Heart left ventricle (tissue), 16 donors: ENCODE measurements around the gene ZNF668. TPM values are rescaled to one million over a fixed set of nuclear protein-coding genes. Genes with fewer than 3 reads are reported as not detected.
A peak's percentile ranks its signal among the peaks of the same experiment; 100 is the strongest.

Experiments
- ATAC-seq, 4 donors: fragments of 200-7000 bp; cut with Tn5 transposase; one replicate each; pipeline ENCODE4 v1.9.1; 2020 to 2022; ENCODE audit warnings: moderate library complexity in 4 of 4, mild to moderate bottlenecking in 3 of 4, moderate number of reproducible peaks in 1 of 4
- DNase-seq, 5 donors: peaks; one replicate each; pipeline ENCODE4 v3.0.0-alpha.2; 2020
- H3K27ac ChIP-seq, 12 donors: fragments of 200-600 bp; sonication (generic) in 4 of 12; one replicate each; pipeline versions ENCODE4 v1.5.0 to v1.8.0; 2016 to 2022; ENCODE audit warnings: mild to moderate bottlenecking in 2 of 12
- H3K27me3 ChIP-seq, 9 donors: fragments of 200-600 bp; sonication (generic) in 2 of 9; one replicate each; pipeline versions ENCODE4 v1.5.1 to v1.8.0; 2016 to 2022; ENCODE audit warnings: mild to moderate bottlenecking in 3 of 9
- H3K36me3 ChIP-seq, 9 donors: fragments of 200-600 bp; sonication (generic) in 2 of 9; one replicate each; pipeline versions ENCODE4 v1.5.0 to v1.8.0; 2018 to 2022; ENCODE audit warnings: mild to moderate bottlenecking in 2 of 9
- H3K4me1 ChIP-seq, 12 donors: fragments of 200-600 bp; sonication (generic) in 4 of 12; one replicate each; pipeline versions ENCODE4 v1.5.0 to v1.8.0; 2016 to 2022; ENCODE audit warnings: mild to moderate bottlenecking in 3 of 12
- H3K4me3 ChIP-seq, 12 donors: fragments of 200-600 bp; sonication (generic) in 4 of 12; one replicate each; pipeline versions ENCODE4 v1.5.0 to v1.8.0; 2017 to 2022; ENCODE audit warnings: mild to moderate bottlenecking in 9 of 12, moderate library complexity in 4 of 12
- H3K9me3 ChIP-seq, 12 donors: fragments of 200-600 bp; sonication (generic) in 4 of 12; one replicate each; pipeline versions ENCODE4 v1.5.0 to v1.8.0; 2016 to 2022; ENCODE audit warnings: mild to moderate bottlenecking in 1 of 12
- CTCF ChIP-seq, 12 donors: fragments of 200-600 bp; sonication (generic) in 4 of 12; IDR thresholded peaks; one replicate each; pipeline versions ENCODE4 v1.5.0 to v1.8.0; 2018 to 2022; ENCODE audit warnings: antibody characterized with exemption in 12 of 12, mild to moderate bottlenecking in 5 of 12
- POLR2A ChIP-seq, 2 donors: fragments of 450-650 bp; IDR thresholded peaks; one replicate each; pipeline ENCODE4 v1.6.1; 2017; ENCODE audit warnings: antibody characterized with exemption in 2 of 2, mild to moderate bottlenecking in 2 of 2, moderate library complexity in 2 of 2
- WGBS, 4 donors: extraction: QIAGEN DNeasy Blood & Tissue Kit in 2 of 4; methylation state at CpG; one replicate each; pipeline versions ENCODE4 v1.1.5 to v1.1.7; 2013 to 2018; 5-methylcytosine and 5-hydroxymethylcytosine counted together
- intact Hi-C, 10 donors: fragments of 100-400 bp; cut with DNase I; formaldehyde crosslinking; loops; one replicate each; pipeline versions ENCODE4 v1.11.1 to v1.14.2; 2022
- long read RNA-seq, 3 donors: library from polyadenylated mRNA; unstranded; transcript quantifications; one replicate each; pipeline ENCODE4 v2.0.0, GENCODE V29; 2020 to 2021
- polyA plus RNA-seq, 2 donors: library from polyadenylated mRNA; stranded (reverse); fragments of 200-250 nt; gene quantifications; one replicate each; pipeline ENCODE4 v1.2.3, GENCODE V29; 2013
- total RNA-seq, 9 donors: library from RNA; depleted of rRNA in 2 of 9; stranded (reverse); fragments of >200 nt in 2 of 9; fragmentation: NEBNext Ultra II Directional in 3 of 9; extraction: Animal tissue kit (Norgen Biotek cat#: 25700) in 3 of 9; gene quantifications; one replicate each; pipeline versions ENCODE4 v1.1.0 to v1.2.4, GENCODE V29; 2016 to 2023
- donor health status: ischemic (EF 13 %, LVEDD 7.1; RV severe dilation, severe dysfunction).
- donor health status: healthy with polysubstance abuse.
- donor health status: DM: no; HTN: yes; CAD: no.
- donor health status: DM: no; HTN: no; CAD: no.
- donor health status: ischemic (EF 25% LVEDD 6.9; RV normal size, moderate dysfunction).
- donor health status: ischemic (EF 25% LVEDD 5.7; RV mildly dilated, moderate dysfunction).
- donor health status: healthy.
- donor health status: DM: yes; HTN: yes; CAD: no.
- donor health status: ischemic (EF 35%, LVEDD 5.7; RV mildly dilated, moderate dysfunction).
- donor health status: nonischemic (EF 11% LVEDD 7.7; RV severe dilation, severe dysfunction).
- donor health status: DM: yes; HTN: yes; CAD: no.
- donor health status: PGD.
- donor health status: ischemic (EF 29% LVEDD 5.4; RV normal size, mild dysfunction).
- donor health status: nonischemic (EF 23%, LVEDD 6.1; RV moderate dilation, normal function).

ZNF668 gene
- total RNA-seq, result 10 to 100 TPM in 2 of 9 donors, 1 to 10 TPM in 7; 3.5 to 11.4 (median 5.8) TPM
- 1 to 10 TPM; 6.6 to 9.8 TPM for polyA plus RNA-seq
- long read RNA-seq, donor 1, partial matches to known transcripts, result 5 of 15 reads
- long read RNA-seq, donor 1, other reads (novel, unspliced or antisense), result 7 of 15 reads
- long read RNA-seq, donor 2, transcript ZNF668-201 (3 exons, 2,762 nt), result major isoform, 36 of 49 reads
- long read RNA-seq, donor 2, transcript ZNF668-207 (3 exons, 2,396 nt), result minor isoform, 6 of 49 reads
- long read RNA-seq, donor 2, partial matches to known transcripts, result 4 of 49 reads
- long read RNA-seq, donor 2, other reads (novel, unspliced or antisense), result 3 of 49 reads
- long read RNA-seq, donor 3, transcript ZNF668-201 (3 exons, 2,762 nt), result major isoform, 12 of 31 reads
- long read RNA-seq, donor 3, partial matches to known transcripts, result 6 of 31 reads
- long read RNA-seq, donor 3, other reads (novel, unspliced or antisense), result 9 of 31 reads

GRCh38 chr16:31073970-31074813 is at the start of gene ZNF668, which contains the start of gene ZNF646:
TSS of gene ZNF668 (minus strand) at chr16:31074240. CDS start at chr16:31064459, 9,781 bp downstream.
TSS of gene ZNF646 (plus strand) at chr16:31074422. CDS start at chr16:31076325, 1,903 bp downstream.
- DNase-seq, result peak; percentile 98 to 99 (median 99)
- no peaks in the 10 kb centered on the region for H3K9me3 ChIP-seq
- peak within 1 kb of the TSS; percentile 66 to 100 (median 84) for H3K4me3 ChIP-seq
- TF ChIP-seq CTCF (IDR thresholded peaks at IDR 0.05) (peak in 1 of 12 donors; percentile 8), POLR2A (IDR thresholded peaks at IDR 0.05) (peak in 1 of 2 donors; percentile 65)
- intact Hi-C loops, result loop anchor here (1.0 to 10.0 kb wide), 15 partner anchors 20 to 381 kb away; partner anchors contain the start of genes STX4 (in 8 of the 10), HSD3B7 (in 3 of the 10), VKORC1 (in 2 of the 10) and ARMC5 (in 1 of the 10)
- peak within 1 kb of the TSS; percentile 87 to 99 (median 96) for H3K27ac ChIP-seq
- H3K36me3 ChIP-seq, result peaks cover 0 to 35% (median 29%) of the 10 kb centered on the region in 9 donors
- ATAC-seq, result peak; percentile 94 to 97 (median 96)
- 0 to 1% (median 0%) methylated on average over 44 to 48 of the region's 48 CpGs for WGBS, 4 donors
- no peaks in the 10 kb centered on the region for H3K27me3 ChIP-seq
- peaks cover 3 to 39% (median 24%) of the 10 kb centered on the region in 12 donors for H3K4me1 ChIP-seq

- Histone ChIP-seq H3K4me1 (peaks cover 0 to 28% (median 19%) of the 10 kb centered on the region in 12 donors), H3K4me3 (no peak overlapping the region), H3K36me3 (peaks cover 0 to 62% (median 59%) of the 10 kb centered on the region in 9 donors), H3K9me3 (no peaks in the 10 kb centered on the region), H3K27ac (peak overlapping the region in 3 of 12 donors; percentile 31 to 99 (median 96)), H3K27me3 (no peaks in the 10 kb centered on the region)
- intact Hi-C loops, result no loop called here
- WGBS, 4 donors, result 83 to 91% (median 87%) methylated on average over 16 of the region's 16 CpGs
- TF ChIP-seq POLR2A (IDR thresholded peaks at IDR 0.05) (no peak), CTCF (IDR thresholded peaks at IDR 0.05) (no peak)
- ATAC-seq (no peak), DNase-seq (no peak)
Measured at GRCh38 chr16:31120129-31120528, 46.1 kb upstream of the ZNF668 start.

GRCh38 chr16:31118223-31119155 is 44.4 kb upstream of the ZNF668 start:
- ATAC-seq, result peak in 1 of 4 donors; percentile 22
- intact Hi-C loops, result loop anchor here in 3 of 10 donors (1.0 to 10.0 kb wide), 3 partner anchors 24 to 326 kb away; partner anchors contain the start of gene ZNF843 (in 2 of the 3)
- H3K4me3 ChIP-seq, result peak overlapping the region; percentile 41 to 97 (median 76)
- WGBS, 4 donors, result 52 to 56% (median 54%) methylated on average over 9 of the region's 9 CpGs
- TF ChIP-seq CTCF (IDR thresholded peaks at IDR 0.05), result no peak
- no peak for TF ChIP-seq POLR2A (IDR thresholded peaks at IDR 0.05)
- no peaks in the 10 kb centered on the region for H3K9me3 ChIP-seq
- no peaks in the 10 kb centered on the region for H3K27me3 ChIP-seq
- peaks cover 0 to 37% (median 23%) of the 10 kb centered on the region in 12 donors for H3K4me1 ChIP-seq
- peaks cover 0 to 46% (median 45%) of the 10 kb centered on the region in 9 donors for H3K36me3 ChIP-seq
- H3K27ac ChIP-seq, result peak overlapping the region; percentile 92 to 99 (median 96)
- no peak for DNase-seq
